Dermis microvascular lymphatic vessel endothelial cell (primary cell): ENCODE results near the gene MYBPC3. TPM values are rescaled to one million over a fixed set of nuclear protein-coding genes. Genes with fewer than 3 reads are reported as not detected.
A peak's percentile ranks its signal among the peaks of the same experiment; 100 is the strongest.
"Not testable (repeated sequence)": the region's sequence is repeated elsewhere in the genome, so short reads cannot be mapped to it uniquely, and the experiment has no call there.

ENCODE experiments used
- DNase-seq, 2 donors: peaks; one replicate each; pipeline versions ENCODE4 v3.0.0 to v3.0.0-alpha.2; 2010; ENCODE audit warnings: low read depth in 2 of 2
- total RNA-seq: library from RNA; depleted of rRNA; stranded (reverse); fragments of >200 nt; gene quantifications from 2 replicates; pipeline ENCODE4 v1.2.1, GENCODE V29; 2014

Gene MYBPC3
- total RNA-seq, 1 donor from 2014 or later: not detected

DNA sequence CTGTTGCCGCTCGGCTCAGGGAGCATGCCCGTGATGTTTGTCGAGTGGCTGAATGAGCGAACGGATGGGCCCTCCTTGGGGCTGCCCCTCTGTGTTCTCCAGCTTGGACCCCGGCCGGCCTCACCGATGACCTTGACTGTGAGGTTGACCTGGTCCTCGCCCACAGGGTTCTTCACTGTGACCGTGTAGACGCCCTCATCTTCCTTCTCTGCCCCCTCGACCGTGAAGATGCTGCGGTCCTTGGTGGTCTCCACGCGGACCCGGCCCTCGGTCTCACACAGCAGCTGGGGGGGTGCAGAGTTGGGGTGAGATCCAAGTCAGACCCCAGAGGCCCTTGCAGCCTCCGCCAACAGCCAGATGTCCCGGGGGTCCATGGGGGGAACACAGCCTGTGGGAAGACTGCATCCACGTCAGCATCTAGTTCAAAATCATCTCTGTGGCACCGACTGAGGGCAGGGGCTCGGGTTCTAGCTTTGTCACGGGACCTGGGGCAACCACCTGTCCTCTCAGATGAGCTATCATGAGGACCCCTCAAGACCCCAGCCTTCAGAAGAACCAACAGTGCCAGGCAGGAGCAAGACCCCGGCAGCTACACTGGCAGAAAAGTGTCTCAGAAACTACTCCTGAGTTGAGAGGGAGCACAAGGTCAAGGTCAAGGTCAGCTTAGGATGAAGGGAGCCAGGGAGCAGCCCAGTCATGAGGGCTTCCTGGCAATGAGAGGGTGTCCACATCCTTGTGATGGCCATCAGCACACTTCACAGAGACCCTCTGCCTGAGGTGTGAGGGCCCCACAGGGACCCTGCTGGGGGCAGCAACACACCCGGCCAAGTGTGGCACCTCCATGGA is 13.9 kb downstream of the MYBPC3 start:
- DNase-seq: no peak

GRCh38 chr11:47337229-47337924 is 15.1 kb downstream of the MYBPC3 start:
- no peak for DNase-seq

DNA sequence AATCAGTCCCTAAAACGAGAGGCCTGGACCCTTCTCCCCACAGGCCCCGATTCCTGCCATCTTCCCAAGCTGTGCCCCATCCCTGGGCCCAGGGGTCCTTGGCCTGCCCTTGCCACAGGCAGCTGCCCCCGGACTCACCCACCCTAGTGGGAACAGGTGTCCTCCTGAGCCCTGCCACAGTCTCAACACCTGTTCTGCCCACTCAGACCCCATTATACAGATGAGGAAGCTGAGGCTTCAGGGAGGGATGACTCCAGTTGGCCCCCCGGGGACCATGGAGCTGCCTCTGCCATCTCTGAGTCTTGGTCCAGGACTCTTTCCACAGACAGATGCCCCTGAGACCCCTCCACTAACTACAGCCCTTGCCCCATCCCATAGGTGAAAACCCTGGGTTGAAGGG is 15.9 kb downstream of the MYBPC3 start:
- DNase-seq: no peak

DNA sequence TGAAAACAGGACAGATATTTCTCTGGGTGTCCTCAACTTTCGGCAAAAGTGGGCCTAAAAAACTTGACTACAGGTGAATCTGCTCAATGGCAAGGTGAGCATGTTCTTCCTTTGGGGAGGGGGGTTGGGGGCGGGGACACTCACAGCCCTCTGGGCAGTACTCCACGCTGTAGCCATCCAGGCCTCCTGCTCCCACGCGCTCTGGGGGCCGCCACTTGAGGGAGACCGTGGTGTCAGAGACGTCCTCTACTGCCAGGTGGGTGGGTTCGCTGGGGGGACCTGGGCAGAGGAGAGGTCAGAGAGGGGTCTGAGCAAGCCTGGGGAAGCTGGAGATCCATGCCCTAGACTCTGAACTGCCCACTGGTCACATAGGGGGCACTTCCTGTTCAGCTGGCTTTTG is 16.8 kb downstream of the MYBPC3 start:
- no peak for DNase-seq

GRCh38 chr11:47334699-47335411 is 17.6 kb downstream of the MYBPC3 start:
- not testable (repeated sequence) for DNase-seq

DNA sequence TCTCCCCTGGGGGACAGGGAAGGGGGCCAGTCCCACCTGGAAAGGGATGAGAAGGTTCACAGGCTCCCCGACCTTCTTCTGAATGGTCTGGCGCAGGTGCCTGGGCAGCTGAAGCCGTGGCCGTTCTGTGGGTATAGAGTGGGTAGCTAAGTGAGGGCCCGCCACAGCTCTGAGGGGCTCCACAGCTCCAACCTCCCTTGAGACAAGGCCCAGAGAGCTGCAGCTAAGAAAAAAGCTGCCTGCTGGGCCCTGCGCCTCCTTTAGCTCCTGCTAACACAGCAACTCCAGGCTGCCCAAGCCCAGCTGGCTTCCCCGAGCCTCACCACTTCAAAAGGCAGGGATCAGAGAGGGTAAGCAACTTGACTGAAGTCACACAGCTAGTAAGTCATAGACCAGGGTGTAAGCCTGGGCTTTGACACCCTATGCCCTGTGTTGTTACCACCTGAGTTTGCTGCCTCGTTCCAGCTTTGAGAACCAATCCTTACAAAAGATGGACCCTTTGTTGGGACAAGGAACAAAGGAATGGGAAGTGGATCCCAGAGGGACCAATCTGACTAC is 18.5 kb downstream of the MYBPC3 start:
- no peak for DNase-seq

DNA sequence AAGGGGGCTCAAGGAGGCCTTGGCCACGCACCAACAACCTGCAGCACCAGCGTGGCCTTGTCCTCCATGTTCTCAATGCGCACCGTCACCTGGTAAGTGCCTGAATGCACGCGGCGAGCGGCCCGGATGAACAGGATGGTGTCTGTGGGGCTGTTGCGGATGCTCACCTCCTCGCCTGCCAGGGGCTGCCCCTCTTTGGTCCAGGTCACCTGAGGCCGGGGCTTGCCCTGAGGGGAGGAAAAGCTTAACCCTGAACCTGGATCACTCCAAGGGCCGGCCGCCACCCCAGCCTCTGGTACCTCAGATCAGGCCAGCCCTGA is 19.0 kb downstream of the MYBPC3 start:
- DNase-seq: no peak

- no peak for DNase-seq
Measured at GRCh38 chr11:47332791-47333525, 19.5 kb downstream of the MYBPC3 start.

- DNase-seq: no peak
Measured at GRCh38 chr11:47332303-47332711, 20.2 kb downstream of the MYBPC3 start.

DNA sequence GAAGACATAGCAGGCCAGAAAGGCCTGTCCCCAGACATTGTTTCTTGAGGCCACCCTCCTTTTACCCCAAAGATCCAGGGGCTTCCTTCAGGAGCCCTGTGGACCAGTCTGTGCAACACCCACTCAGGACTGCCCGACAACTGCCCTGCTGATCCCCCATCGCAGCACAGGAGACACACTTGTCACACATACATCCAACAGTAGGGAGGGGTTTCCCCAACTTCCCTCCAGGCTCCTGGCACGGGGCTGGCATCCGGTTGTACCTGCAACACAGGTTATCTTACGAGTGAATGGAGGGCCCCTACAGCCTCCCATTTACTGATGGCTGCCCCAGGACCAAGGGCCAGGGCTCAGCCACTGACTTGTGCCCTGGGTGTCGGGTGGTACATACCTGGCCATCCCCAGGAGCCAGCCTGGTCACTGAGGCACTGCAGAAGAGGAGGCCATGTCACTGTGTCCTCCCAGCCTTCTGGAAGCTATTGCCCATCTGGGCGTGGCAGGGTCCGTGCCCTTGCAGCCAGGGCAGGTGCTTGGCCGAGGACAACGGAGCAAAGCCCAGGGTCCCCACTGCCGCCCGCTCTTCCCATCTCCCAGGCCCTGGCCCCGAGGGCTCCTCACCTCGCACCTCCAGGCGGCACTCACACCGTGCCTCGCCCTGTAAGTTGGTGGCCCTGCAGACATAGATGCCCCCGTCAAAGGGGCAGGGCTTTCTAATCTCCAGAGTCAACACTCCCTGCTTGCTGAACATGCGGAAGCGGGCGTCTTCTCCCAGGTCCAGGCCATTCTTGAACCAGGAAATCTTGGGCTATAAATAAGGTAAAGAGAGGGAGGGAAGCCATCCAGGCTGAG is 20.8 kb downstream of the MYBPC3 start:
- DNase-seq: no peak

DNA sequence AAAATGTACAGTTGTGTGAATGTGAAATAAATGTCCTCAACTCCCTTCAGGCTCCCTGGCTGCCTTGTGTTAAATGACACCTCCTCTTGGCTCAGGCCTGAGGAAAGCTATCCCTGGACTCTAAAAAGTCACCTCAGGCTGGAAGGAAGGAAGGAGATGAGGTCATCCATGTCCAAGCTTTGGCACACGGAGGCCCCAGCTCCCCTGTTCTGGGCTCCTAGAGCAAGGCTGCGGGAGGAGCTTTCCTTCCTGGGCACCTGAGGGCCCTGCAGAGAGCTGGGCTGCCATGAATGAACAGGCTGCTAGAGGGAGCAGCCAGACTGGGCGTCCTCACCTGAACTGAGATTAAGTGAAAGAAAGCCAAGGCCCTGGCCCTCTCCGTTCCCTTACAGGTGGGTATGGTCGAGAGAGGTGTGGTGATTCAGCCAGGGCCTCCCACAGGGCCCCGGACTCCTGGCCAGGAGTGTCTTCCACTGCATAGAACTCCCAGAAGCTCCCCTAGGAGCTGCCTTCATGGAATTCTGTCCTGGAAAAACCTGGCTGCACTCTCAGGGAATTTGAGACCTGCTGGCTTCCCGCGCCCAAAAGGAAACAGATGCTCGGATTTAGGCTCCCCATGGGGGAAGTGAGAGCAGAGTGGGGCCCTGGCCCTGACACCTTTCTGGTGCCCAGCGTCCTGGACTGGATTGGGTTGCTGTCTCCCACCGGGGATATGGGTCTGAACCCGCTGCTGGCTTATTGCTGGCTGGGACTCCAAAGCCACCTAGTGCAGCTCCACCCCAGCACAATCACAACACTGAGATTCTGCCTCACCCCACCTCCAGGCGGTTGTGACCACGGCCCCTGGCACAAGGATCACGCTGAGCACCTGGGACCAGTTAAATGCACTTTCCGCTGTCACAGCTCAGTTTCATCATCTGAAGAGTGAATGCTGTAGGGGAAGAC is 22.2 kb downstream of the MYBPC3 start:
- DNase-seq: peak; percentile 36 to 58

DNA sequence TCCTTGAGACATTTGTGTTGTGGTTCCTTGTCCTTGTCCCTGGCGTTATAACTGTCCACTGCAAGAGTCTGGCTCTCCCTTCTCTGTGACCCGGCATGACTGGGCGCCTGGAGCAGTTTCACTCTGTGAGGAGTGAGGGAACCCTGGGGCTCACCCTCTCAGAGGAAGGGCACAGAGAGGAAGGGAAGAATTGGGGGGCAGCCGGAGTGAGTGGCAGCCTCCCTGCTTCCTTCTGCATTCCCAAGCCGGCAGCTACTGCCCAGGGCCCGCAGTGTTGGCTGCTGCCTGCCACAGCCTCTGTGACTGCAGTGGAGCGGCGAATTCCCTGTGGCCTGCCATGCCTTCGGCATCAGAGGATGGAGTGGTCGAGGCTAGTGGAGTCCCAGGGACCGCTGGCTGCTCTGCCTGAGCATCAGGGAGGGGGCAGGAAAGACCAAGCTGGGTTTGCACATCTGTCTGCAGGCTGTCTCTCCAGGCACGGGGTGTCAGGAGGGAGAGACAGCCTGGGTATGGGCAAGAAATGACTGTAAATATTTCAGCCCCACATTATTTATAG is 23.0 kb downstream of the MYBPC3 start:
- DNase-seq: no peak

DNA sequence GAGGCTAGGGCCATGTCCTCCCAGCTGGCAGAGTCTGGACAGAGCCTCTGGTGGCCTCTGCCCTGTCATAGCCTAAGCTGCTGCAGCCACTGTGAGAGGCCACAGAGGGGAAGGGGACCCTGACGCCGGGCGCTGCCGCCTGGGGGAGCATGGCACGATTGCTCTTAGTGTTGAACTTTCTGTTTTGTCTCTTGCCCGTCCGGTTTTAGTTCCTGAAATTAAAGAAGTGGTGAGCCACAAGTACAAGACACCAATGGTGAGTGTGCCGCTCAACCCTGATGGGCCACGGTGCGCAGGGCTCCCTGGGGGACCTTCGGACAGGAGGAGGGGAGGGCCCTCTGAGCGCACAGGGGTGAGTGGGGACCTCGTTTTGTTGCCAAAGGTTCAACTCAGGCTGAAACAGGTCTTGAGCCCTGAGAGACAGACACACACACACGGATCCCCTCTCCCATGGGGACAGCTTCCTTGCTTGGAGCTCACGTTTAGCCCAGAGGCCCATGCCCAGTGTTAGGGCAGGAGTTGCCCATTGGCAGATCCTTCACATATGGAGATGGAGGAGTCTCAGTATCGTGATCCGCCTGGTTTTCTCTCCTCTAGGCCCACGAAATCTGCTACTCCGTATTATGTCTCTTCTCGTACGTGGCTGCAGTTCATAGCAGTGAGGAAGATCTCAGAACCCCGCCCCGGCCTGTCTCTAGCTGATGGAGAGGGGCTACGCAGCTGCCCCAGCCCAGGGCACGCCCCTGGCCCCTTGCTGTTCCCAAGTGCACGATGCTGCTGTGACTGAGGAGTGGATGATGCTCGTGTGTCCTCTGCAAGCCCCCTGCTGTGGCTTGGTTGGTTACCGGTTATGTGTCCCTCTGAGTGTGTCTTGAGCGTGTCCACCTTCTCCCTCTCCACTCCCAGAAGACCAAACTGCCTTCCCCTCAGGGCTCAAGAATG is 23.8 kb downstream of the MYBPC3 start:
- no peak for DNase-seq

DNA sequence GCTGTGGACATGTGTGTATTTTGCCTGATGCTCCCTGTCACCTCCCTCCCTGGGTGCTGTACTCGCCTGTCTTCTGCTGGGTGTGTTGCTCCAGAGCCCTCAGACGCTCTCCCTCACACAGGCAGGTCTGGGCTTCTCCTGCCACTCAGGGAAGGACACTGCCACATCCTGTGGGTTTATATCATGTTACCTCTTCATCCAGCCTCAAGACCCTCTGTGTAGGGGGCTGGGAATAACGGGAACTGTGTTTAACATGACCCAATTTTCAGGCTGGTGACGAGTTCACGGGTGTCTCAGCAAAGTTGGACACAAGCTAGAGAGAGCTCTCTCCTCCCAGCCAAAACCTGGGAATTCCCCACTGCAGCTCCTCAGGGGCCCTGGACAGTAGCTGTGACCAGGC is 24.6 kb downstream of the MYBPC3 start:
- DNase-seq: no peak

DNA sequence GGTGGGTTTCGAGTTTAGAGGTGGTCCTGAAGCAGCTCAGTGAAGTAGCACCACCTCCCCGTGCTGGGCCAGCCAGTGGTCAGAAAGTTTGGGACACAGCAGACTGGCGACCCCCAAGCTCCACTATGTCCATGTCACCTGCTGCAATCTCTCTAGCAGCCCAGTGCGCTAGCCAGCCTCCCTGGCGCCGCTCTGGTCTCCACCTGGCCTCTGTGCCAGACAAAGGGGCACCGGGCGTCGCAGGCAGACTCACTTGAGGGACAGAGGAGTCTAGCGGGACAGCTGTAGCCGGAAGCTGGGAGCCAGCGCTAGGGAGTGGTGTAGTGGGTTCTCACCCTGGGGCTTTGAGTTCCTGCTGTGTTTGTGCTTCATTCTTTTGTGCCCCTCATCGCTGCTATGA is 25.5 kb downstream of the MYBPC3 start:
- no peak for DNase-seq

- DNase-seq: no peak
Measured at GRCh38 chr11:47326198-47326597, 26.3 kb downstream of the MYBPC3 start.

DNA sequence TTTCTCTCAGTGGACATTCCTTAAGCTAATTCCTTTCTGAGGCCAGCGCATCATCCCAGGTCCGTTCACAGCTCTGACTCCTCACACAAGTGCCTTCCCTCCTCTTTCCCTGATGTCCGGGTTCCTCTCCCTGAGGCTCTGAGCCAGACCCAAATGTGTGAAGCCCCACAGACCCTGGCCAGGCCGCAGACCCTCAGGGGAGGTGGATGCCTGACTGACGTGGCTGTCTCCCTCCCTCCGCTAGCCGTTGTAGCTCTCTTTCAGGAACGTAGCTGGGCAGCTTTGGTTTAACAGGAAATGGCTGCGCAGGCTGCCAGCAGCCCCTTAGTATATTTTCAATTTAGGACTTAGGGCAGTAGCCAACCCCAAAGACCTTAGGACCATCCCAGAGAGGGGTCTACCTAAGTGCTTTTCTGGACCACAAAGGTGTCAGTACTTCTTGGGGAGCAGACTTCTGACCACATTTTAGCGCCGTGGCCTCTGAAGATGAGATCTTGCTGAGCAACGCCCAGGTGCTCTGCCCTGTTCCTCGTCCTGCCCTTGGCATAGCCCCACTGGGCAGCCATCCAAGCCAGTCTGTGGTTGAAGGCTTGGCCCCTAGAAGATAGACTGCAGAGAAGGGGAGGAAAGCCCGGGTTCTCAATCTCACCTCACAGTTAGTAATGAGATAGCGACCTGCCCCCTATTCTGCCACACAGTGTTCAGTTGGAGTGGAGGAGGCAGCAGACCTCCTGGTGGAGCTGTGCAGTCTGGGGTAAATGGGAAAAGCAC is 27.0 kb downstream of the MYBPC3 start:
- no peak for DNase-seq
